Sigmoid colon (tissue), 4 donors: Measurements from ENCODE around the gene PDE11A.

Experiments used
- POLR2A ChIP-seq, 2 donors: fragments of 450-650 bp; IDR thresholded peaks; one replicate each; pipeline ENCODE4 v1.6.1; 2016; ENCODE audit warnings: antibody characterized with exemption in 2 of 2, mild to moderate bottlenecking in 2 of 2, moderate library complexity in 2 of 2
- POLR2AphosphoS5 ChIP-seq, 4 donors: sonication (generic); formaldehyde crosslinking; IDR thresholded peaks; one replicate each; pipeline ENCODE4 v1.6.1; 2017; ENCODE audit warnings: antibody characterized with exemption in 4 of 4
- TF ChIP-seq, protein P1 (sequence below), 4 experiments: fragments of 450-650 bp in 3 of 4; fragments of 200-600 bp in 1 of 4; IDR thresholded peaks; one replicate each; pipeline ENCODE4 v1.5.1; 2016 to 2019; ENCODE audit warnings: antibody characterized with exemption in 4 of 4, mild to moderate bottlenecking in 3 of 4, moderate library complexity in 2 of 4

DNA sequence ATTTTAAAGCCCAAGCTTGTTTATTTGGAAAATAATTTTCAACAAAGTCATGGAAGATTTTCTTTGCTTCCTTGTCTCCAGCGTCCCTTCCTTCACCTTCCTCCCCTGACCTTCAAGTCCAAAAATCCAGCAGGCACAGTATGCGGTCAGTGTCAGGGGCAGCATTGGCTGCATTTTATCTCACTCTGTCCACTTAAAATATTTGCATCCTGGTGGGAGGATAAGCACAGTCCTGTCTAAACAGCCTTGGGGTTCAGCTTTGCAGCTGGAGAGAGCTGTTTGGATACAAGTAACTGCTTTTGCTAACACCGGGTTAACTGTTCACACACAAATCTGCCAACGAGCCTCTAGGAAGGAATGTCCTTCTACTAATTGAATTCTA, 318.1 kb downstream of the PDE11A start:
- TF ChIP-seq POLR2A (IDR thresholded peaks at IDR 0.05) = no peak
- TF ChIP-seq, protein P1, sequence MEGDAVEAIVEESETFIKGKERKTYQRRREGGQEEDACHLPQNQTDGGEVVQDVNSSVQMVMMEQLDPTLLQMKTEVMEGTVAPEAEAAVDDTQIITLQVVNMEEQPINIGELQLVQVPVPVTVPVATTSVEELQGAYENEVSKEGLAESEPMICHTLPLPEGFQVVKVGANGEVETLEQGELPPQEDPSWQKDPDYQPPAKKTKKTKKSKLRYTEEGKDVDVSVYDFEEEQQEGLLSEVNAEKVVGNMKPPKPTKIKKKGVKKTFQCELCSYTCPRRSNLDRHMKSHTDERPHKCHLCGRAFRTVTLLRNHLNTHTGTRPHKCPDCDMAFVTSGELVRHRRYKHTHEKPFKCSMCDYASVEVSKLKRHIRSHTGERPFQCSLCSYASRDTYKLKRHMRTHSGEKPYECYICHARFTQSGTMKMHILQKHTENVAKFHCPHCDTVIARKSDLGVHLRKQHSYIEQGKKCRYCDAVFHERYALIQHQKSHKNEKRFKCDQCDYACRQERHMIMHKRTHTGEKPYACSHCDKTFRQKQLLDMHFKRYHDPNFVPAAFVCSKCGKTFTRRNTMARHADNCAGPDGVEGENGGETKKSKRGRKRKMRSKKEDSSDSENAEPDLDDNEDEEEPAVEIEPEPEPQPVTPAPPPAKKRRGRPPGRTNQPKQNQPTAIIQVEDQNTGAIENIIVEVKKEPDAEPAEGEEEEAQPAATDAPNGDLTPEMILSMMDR (IDR thresholded peaks at IDR 0.05) = no peak
- TF ChIP-seq POLR2AphosphoS5 (IDR thresholded peaks at IDR 0.05) = no peak
